ENCODE results near the gene C3orf20.
"Not testable (repeated sequence)": the region's sequence is repeated elsewhere in the genome, so short reads cannot be mapped to it uniquely, and the experiment has no call there.

Gene C3orf20

DNA sequence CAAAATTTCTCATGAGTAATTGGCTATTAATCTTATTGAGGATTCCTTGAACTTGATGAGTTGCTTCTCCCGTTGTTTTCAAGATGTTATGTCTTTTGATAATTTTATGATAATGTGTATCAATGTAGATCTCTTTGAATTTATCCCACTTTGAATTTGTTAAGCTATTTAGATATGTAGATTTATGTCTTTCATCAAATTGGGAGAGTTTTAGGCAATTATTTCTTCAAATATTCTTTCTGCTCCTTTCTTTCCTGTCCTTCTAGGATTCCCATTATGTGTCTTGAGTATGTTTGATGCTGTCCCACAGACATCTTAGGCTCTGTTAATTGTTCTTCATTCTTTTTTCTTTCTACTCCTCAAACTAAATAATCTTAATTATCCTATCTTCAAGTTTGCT, 75.7 kb downstream of the C3orf20 start:
- WGBS, 2 donors (ENCODE audit: extremely low coverage in 2 of 2, insufficient read length in 2 of 2, insufficient replicate concordance in 1 of 2) = no CpG with 5 or more reads among the region's 1 CpG
- H3K18ac ChIP-seq (ENCODE audit: low read length) = no peak overlapping the region
- H3K9me3 ChIP-seq (replicated peaks in 1 of 2; ENCODE audit: control insufficient read depth in 2 of 2, insufficient read depth in 1 of 2, low read depth in 1 of 2, low read length in 2 of 2) = peaks cover 2 to 3% of the 10 kb centered on the region in 2 donors
- H2BK120ac ChIP-seq (ENCODE audit: low read depth, low read length) = no peak overlapping the region
- H3K4me2 ChIP-seq (ENCODE audit: insufficient read depth, low read length, poor library complexity, severe bottlenecking) = no peak overlapping the region
- H2BK5ac ChIP-seq (ENCODE audit: low read length) = no peak overlapping the region
- H3K4me3 ChIP-seq (ENCODE audit: low read length in 2 of 2) = no peak overlapping the region
- no peak overlapping the region for H2AK5ac ChIP-seq (ENCODE audit: low read depth, low read length)
- no peak overlapping the region for H2AFZ ChIP-seq (ENCODE audit: low read length)
- H3K79me1 ChIP-seq (ENCODE audit: low read depth, low read length) = no peaks in the 10 kb centered on the region
- H3K4ac ChIP-seq (ENCODE audit: low read length) = no peak overlapping the region
- no peak overlapping the region for H3K27ac ChIP-seq (replicated peaks; ENCODE audit: low read length)
- H3K27me3 ChIP-seq (ENCODE audit: control insufficient read depth in 3 of 3, insufficient read depth in 3 of 3, low read depth in 1 of 3, low read length in 3 of 3) = peaks cover 0 to 2% (median 0%) of the 10 kb centered on the region in 3 experiments
- no peak overlapping the region for H3K14ac ChIP-seq (ENCODE audit: low read length)
- no peak overlapping the region for H3K23ac ChIP-seq (ENCODE audit: low read depth, low read length, poor library complexity)
- H3K9ac ChIP-seq (ENCODE audit: low read depth, low read length, poor library complexity) = no peak overlapping the region
- H2BK12ac ChIP-seq (ENCODE audit: low read length) = no peak overlapping the region
- no peaks in the 10 kb centered on the region for H3K36me3 ChIP-seq (replicated peaks in 1 of 2; ENCODE audit: control insufficient read depth in 2 of 2, insufficient read depth in 2 of 2, low read length in 2 of 2)
- DNase-seq (ENCODE audit: low spot score) = no peak
- peaks cover 0 to 2% of the 10 kb centered on the region in 2 donors for H3K4me1 ChIP-seq (ENCODE audit: control insufficient read depth in 2 of 2, insufficient read depth in 1 of 2, low read depth in 1 of 2, low read length in 2 of 2)
- H4K8ac ChIP-seq (ENCODE audit: low read depth, low read length) = no peak overlapping the region
- H4K91ac ChIP-seq (ENCODE audit: low read depth, low read length, poor library complexity) = no peak overlapping the region
- no peak overlapping the region for H2BK15ac ChIP-seq (ENCODE audit: low read length)

DNA sequence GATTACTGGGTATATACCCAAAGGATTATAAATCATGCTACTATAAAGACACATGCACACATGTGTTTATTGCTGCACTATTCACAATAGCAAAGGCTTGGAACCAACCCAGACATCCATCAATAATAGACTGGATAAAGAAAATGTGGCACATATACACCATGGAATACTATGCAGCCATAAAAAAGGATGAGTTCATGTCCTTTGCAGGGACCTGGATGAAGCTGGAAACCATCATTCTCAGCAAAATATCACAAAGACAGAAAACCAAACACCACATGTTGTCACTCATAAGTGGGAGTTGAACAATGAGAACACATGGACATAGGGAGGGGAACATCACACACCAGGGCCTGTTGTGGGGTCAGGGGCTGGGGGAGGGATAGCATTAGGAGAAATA, 78.0 kb downstream of the C3orf20 start:
- not testable (repeated sequence) for H2BK120ac ChIP-seq (ENCODE audit: low read depth, low read length); DNase-seq (ENCODE audit: low spot score); H4K8ac ChIP-seq (ENCODE audit: low read depth, low read length); H2BK12ac ChIP-seq (ENCODE audit: low read length); H3K9ac ChIP-seq (ENCODE audit: low read depth, low read length, poor library complexity); H3K23ac ChIP-seq (ENCODE audit: low read depth, low read length, poor library complexity); H4K91ac ChIP-seq (ENCODE audit: low read depth, low read length, poor library complexity); H3K79me1 ChIP-seq (ENCODE audit: low read depth, low read length); H3K4me1 ChIP-seq (ENCODE audit: control insufficient read depth in 2 of 2, insufficient read depth in 1 of 2, low read depth in 1 of 2, low read length in 2 of 2); H3K36me3 ChIP-seq (replicated peaks in 1 of 2; ENCODE audit: control insufficient read depth in 2 of 2, insufficient read depth in 2 of 2, low read length in 2 of 2); H2AK5ac ChIP-seq (ENCODE audit: low read depth, low read length); H3K27me3 ChIP-seq (ENCODE audit: control insufficient read depth in 3 of 3, insufficient read depth in 3 of 3, low read depth in 1 of 3, low read length in 3 of 3); H3K4me3 ChIP-seq (ENCODE audit: low read length in 2 of 2); H2AFZ ChIP-seq (ENCODE audit: low read length); H3K4me2 ChIP-seq (ENCODE audit: insufficient read depth, low read length, poor library complexity, severe bottlenecking); H3K27ac ChIP-seq (replicated peaks; ENCODE audit: low read length); H3K4ac ChIP-seq (ENCODE audit: low read length); H3K9me3 ChIP-seq (replicated peaks in 1 of 2; ENCODE audit: control insufficient read depth in 2 of 2, insufficient read depth in 1 of 2, low read depth in 1 of 2, low read length in 2 of 2); H2BK15ac ChIP-seq (ENCODE audit: low read length); H3K18ac ChIP-seq (ENCODE audit: low read length); H3K14ac ChIP-seq (ENCODE audit: low read length); H2BK5ac ChIP-seq (ENCODE audit: low read length)

DNA sequence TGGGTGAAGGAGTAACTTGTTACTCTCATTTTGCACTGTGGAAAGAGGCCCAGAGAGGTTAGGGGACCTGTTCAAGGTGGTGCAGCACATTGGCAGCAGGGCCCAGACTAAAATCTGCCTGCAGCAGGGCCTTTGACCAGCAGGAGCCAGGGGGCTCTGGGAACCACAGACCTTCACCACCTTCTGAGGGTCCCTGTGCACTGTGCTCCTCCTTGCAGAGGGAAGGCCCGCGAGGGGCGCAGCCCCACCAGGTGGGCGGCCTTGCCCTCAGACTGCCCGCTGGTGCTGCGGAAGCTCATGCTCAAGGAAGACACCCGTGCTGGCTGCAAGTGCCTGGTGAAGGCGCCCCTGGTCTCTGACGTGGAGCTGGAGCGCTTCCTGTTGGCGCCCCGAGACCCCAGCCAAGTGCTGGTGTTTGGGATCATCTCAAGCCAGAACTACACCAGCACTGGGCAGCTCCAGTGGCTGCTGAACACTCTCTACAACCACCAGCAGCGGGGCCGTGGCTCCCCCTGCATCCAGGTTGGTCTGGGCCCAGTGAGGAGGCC, 82.3 kb downstream of the C3orf20 start:
- Histone ChIP-seq H2BK120ac (ENCODE audit: low read depth, low read length) (no peak overlapping the region), H2BK15ac (ENCODE audit: low read length) (no peak overlapping the region), H3K9ac (ENCODE audit: low read depth, low read length, poor library complexity) (no peak overlapping the region), H2AFZ (ENCODE audit: low read length) (no peak overlapping the region), H2BK12ac (ENCODE audit: low read length) (no peak overlapping the region), H4K91ac (ENCODE audit: low read depth, low read length, poor library complexity) (no peak overlapping the region), H3K4me1 (ENCODE audit: control insufficient read depth in 2 of 2, insufficient read depth in 1 of 2, low read depth in 1 of 2, low read length in 2 of 2) (peaks cover 0 to 2% of the 10 kb centered on the region in 2 donors), H3K4me3 (ENCODE audit: low read length in 2 of 2) (no peak overlapping the region), H4K8ac (ENCODE audit: low read depth, low read length) (no peak overlapping the region), H3K27ac (replicated peaks; ENCODE audit: low read length) (no peak overlapping the region), H3K18ac (ENCODE audit: low read length) (peak overlapping the region; percentile 83), H3K36me3 (replicated peaks in 1 of 2; ENCODE audit: control insufficient read depth in 2 of 2, insufficient read depth in 2 of 2, low read length in 2 of 2) (no peaks in the 10 kb centered on the region), H2AK5ac (ENCODE audit: low read depth, low read length) (peak overlapping the region; percentile 45), H3K14ac (ENCODE audit: low read length) (peak overlapping the region; percentile 60), H3K27me3 (ENCODE audit: control insufficient read depth in 3 of 3, insufficient read depth in 3 of 3, low read depth in 1 of 3, low read length in 3 of 3) (peaks cover 0 to 13% (median 0%) of the 10 kb centered on the region in 3 experiments), H3K9me3 (replicated peaks in 1 of 2; ENCODE audit: control insufficient read depth in 2 of 2, insufficient read depth in 1 of 2, low read depth in 1 of 2, low read length in 2 of 2) (no peaks in the 10 kb centered on the region), H3K4ac (ENCODE audit: low read length) (no peak overlapping the region), H2BK5ac (ENCODE audit: low read length) (no peak overlapping the region), H3K79me1 (ENCODE audit: low read depth, low read length) (no peaks in the 10 kb centered on the region), H3K4me2 (ENCODE audit: insufficient read depth, low read length, poor library complexity, severe bottlenecking) (no peak overlapping the region), H3K23ac (ENCODE audit: low read depth, low read length, poor library complexity) (peak overlapping the region; percentile 6)
- WGBS, 2 donors (ENCODE audit: extremely low coverage in 2 of 2, insufficient read length in 2 of 2, insufficient replicate concordance in 1 of 2) = no CpG with 5 or more reads among the region's 14 CpGs
- DNase-seq (ENCODE audit: low spot score) = no peak

GRCh38 chr3:14758297-14758696, 83.4 kb downstream of the C3orf20 start:
- Histone ChIP-seq H4K8ac (ENCODE audit: low read depth, low read length) (no peak overlapping the region), H4K91ac (ENCODE audit: low read depth, low read length, poor library complexity) (no peak overlapping the region), H3K18ac (ENCODE audit: low read length) (no peak overlapping the region), H3K23ac (ENCODE audit: low read depth, low read length, poor library complexity) (no peak overlapping the region), H2BK12ac (ENCODE audit: low read length) (no peak overlapping the region), H2AFZ (ENCODE audit: low read length) (no peak overlapping the region), H3K9ac (ENCODE audit: low read depth, low read length, poor library complexity) (no peak overlapping the region), H3K4me2 (ENCODE audit: insufficient read depth, low read length, poor library complexity, severe bottlenecking) (no peak overlapping the region), H2BK5ac (ENCODE audit: low read length) (no peak overlapping the region), H3K36me3 (replicated peaks in 1 of 2; ENCODE audit: control insufficient read depth in 2 of 2, insufficient read depth in 2 of 2, low read length in 2 of 2) (no peaks in the 10 kb centered on the region), H3K79me1 (ENCODE audit: low read depth, low read length) (no peaks in the 10 kb centered on the region), H2BK120ac (ENCODE audit: low read depth, low read length) (no peak overlapping the region), H2AK5ac (ENCODE audit: low read depth, low read length) (no peak overlapping the region), H3K9me3 (replicated peaks in 1 of 2; ENCODE audit: control insufficient read depth in 2 of 2, insufficient read depth in 1 of 2, low read depth in 1 of 2, low read length in 2 of 2) (no peaks in the 10 kb centered on the region), H3K27ac (replicated peaks; ENCODE audit: low read length) (no peak overlapping the region), H3K4me1 (ENCODE audit: control insufficient read depth in 2 of 2, insufficient read depth in 1 of 2, low read depth in 1 of 2, low read length in 2 of 2) (peaks cover 0 to 2% of the 10 kb centered on the region in 2 donors), H3K27me3 (ENCODE audit: control insufficient read depth in 3 of 3, insufficient read depth in 3 of 3, low read depth in 1 of 3, low read length in 3 of 3) (peaks cover 0 to 13% (median 0%) of the 10 kb centered on the region in 3 experiments), H3K14ac (ENCODE audit: low read length) (no peak overlapping the region), H3K4ac (ENCODE audit: low read length) (no peak overlapping the region), H3K4me3 (ENCODE audit: low read length in 2 of 2) (no peak overlapping the region), H2BK15ac (ENCODE audit: low read length) (no peak overlapping the region)
- WGBS, 2 donors (ENCODE audit: extremely low coverage in 2 of 2, insufficient read length in 2 of 2, insufficient replicate concordance in 1 of 2) = no CpG with 5 or more reads among the region's 4 CpGs
- no peak for DNase-seq (ENCODE audit: low spot score)
